Coronary artery (tissue), 2 donors: ENCODE measurements around the gene SIGLEC14.
A peak's percentile ranks its signal among the peaks of the same experiment; 100 is the strongest.

Source experiments
- DNase-seq: peaks from one replicate; pipeline ENCODE4 v3.0.0-alpha.2; 2017; ENCODE audit warnings: low spot score
- H3K27ac ChIP-seq, 2 donors: fragments of 200-600 bp; sonication (generic); one replicate each; pipeline ENCODE4 v1.5.1; 2016 to 2019
- H3K4me3 ChIP-seq: fragments of 200-600 bp; sonication (generic); 2 replicates; pipeline ENCODE4 v1.5.1; 2016; ENCODE audit warnings: mild to moderate bottlenecking, moderate library complexity
- CTCF ChIP-seq: fragments of 200-600 bp; sonication (generic); IDR thresholded peaks from one replicate; pipeline ENCODE4 v1.5.1; 2019; ENCODE audit warnings: antibody characterized with exemption

SIGLEC14 gene

GRCh38 chr19:51664997-51665396 is 18.4 kb upstream of the SIGLEC14 start:
- no peak for TF ChIP-seq CTCF
- DNase-seq: no peak
- Histone ChIP-seq H3K4me3 (no peak overlapping the region), H3K27ac (no peak overlapping the region)

- Histone ChIP-seq H3K4me3 (no peak overlapping the region), H3K27ac (no peak overlapping the region)
- TF ChIP-seq CTCF: no peak
- no peak for DNase-seq
Measured at GRCh38 chr19:51664131-51664530, 17.5 kb upstream of the SIGLEC14 start.

GRCh38 chr19:51663650-51664049 is 17.0 kb upstream of the SIGLEC14 start:
- DNase-seq: no peak
- no peak for TF ChIP-seq CTCF
- no peak overlapping the region for H3K4me3 ChIP-seq
- no peak overlapping the region for H3K27ac ChIP-seq

- TF ChIP-seq CTCF: peak; percentile 22
- H3K27ac ChIP-seq: no peak overlapping the region
- H3K4me3 ChIP-seq: no peak overlapping the region
- no peak for DNase-seq
Measured at GRCh38 chr19:51660975-51661600, 14.5 kb upstream of the SIGLEC14 start.

GRCh38 chr19:51654783-51655182 is 8.2 kb upstream of the SIGLEC14 start:
- no peak for TF ChIP-seq CTCF
- Histone ChIP-seq H3K27ac (no peak overlapping the region), H3K4me3 (no peak overlapping the region)
- DNase-seq: no peak

GRCh38 chr19:51653162-51653561 is 6.5 kb upstream of the SIGLEC14 start:
- Histone ChIP-seq H3K27ac (no peak overlapping the region), H3K4me3 (no peak overlapping the region)
- no peak for DNase-seq
- TF ChIP-seq CTCF: no peak

- no peak for TF ChIP-seq CTCF
Measured at GRCh38 chr19:51652266-51652665, 5.6 kb upstream of the SIGLEC14 start.

More at GRCh38 chr19:51652266-51652665, 5.6 kb upstream of the SIGLEC14 start:
- H3K27ac ChIP-seq: no peak overlapping the region
- DNase-seq: no peak
- H3K4me3 ChIP-seq: no peak overlapping the region
